Fibroblast of lung (primary cell): ENCODE measurements around the gene NNT. TPM values are rescaled to one million over a fixed set of nuclear protein-coding genes. Genes with fewer than 3 reads are reported as not detected.
A peak's percentile ranks its signal among the peaks of the same experiment; 100 is the strongest.

Experiments
- DNase-seq, 2 donors: peaks; one replicate each; pipeline versions ENCODE4 v3.0.0 to v3.0.0-alpha.2; 2010; ENCODE audit warnings: low read depth in 2 of 2
- H2AFZ ChIP-seq: 2 replicates; pipeline ENCODE4 v1.5.1; 2012; ENCODE audit warnings: low read length, control low read depth, inconsistent platforms
- H3K27ac ChIP-seq: 2 replicates; pipeline ENCODE4 v1.5.1; 2011; ENCODE audit warnings: low read length, control low read depth; ENCODE audit not compliant: insufficient read depth
- H3K27me3 ChIP-seq: 2 replicates; pipeline ENCODE4 v1.5.1; 2011; ENCODE audit warnings: mild to moderate bottlenecking, low read length; ENCODE audit not compliant: control insufficient read depth, insufficient read depth
- H3K36me3 ChIP-seq: 2 replicates; pipeline ENCODE4 v1.5.1; 2011; ENCODE audit warnings: low read length; ENCODE audit not compliant: control insufficient read depth, insufficient read depth
- H3K4me1 ChIP-seq: 2 replicates; pipeline ENCODE4 v1.5.1; 2011; ENCODE audit warnings: low read length; ENCODE audit not compliant: control insufficient read depth, insufficient read depth; ENCODE audit errors: extremely low read depth
- H3K4me2 ChIP-seq: 2 replicates; pipeline ENCODE4 v1.5.1; 2011; ENCODE audit warnings: low read length, control low read depth; ENCODE audit not compliant: insufficient read depth; ENCODE audit errors: extremely low read depth
- H3K4me3 ChIP-seq, 4 experiments: fragments of 200-600 bp in 1 of 4; sonication (generic) in 1 of 4; replicated peaks in 1 of 4; 2 replicates each; pipeline ENCODE4 v1.5.1; 2011 to 2016; ENCODE audit warnings: low read length in 4 of 4, low read depth in 3 of 4, mild to moderate bottlenecking in 3 of 4, control low read depth in 2 of 4, inconsistent platforms in 1 of 4, mixed read lengths in 1 of 4; ENCODE audit not compliant: insufficient read depth in 1 of 4; ENCODE audit errors: control extremely low read depth in 1 of 4
- H3K79me2 ChIP-seq: 2 replicates; pipeline ENCODE4 v1.5.1; 2012; ENCODE audit warnings: mild to moderate bottlenecking, low read length, inconsistent platforms; ENCODE audit not compliant: control insufficient read depth, insufficient read depth
- H3K9ac ChIP-seq: 2 replicates; pipeline ENCODE4 v1.5.1; 2011; ENCODE audit warnings: mild to moderate bottlenecking, low read length, control low read depth; ENCODE audit not compliant: insufficient read depth
- H3K9me3 ChIP-seq: 2 replicates; pipeline ENCODE4 v1.5.1; 2012; ENCODE audit warnings: low read depth, low read length; ENCODE audit not compliant: control insufficient read depth, insufficient read depth
- H4K20me1 ChIP-seq: 2 replicates; pipeline ENCODE4 v1.5.1; 2011; ENCODE audit warnings: low read length; ENCODE audit not compliant: control insufficient read depth, insufficient read depth; ENCODE audit errors: extremely low read depth
- EZH2 ChIP-seq: IDR thresholded peaks from 2 replicates; pipeline ENCODE4 v1.5.1; 2012; ENCODE audit warnings: low read length, control low read depth, mild to moderate bottlenecking; ENCODE audit errors: missing control alignments
- polyA plus RNA-seq, 2 donors: library from polyadenylated mRNA; depleted of rRNA in 1 of 2; stranded (reverse) in 1 of 2; unstranded in 1 of 2; fragments of >200 nt; gene quantifications; 2 replicates each; pipeline ENCODE4 v1.2.1, GENCODE V29; 2011 to 2012; ENCODE audit warnings: missing spikeins in 1 of 2
- total RNA-seq: library from RNA; depleted of rRNA; stranded (reverse); fragments of >200 nt; gene quantifications from 2 replicates; pipeline ENCODE4 v1.2.1, GENCODE V29; 2014
- TF ChIP-seq, protein P1 (sequence below), 2 donors: IDR thresholded peaks in 1 of 2; conservative IDR thresholded peaks in 1 of 2; 1 replicate in 1 of 2; 2 replicates in 1 of 2; pipeline ENCODE4 v1.5.1; 2011 to 2012; ENCODE audit warnings: low read length in 2 of 2, control low read depth in 1 of 2, inconsistent platforms in 1 of 2, low read depth in 1 of 2, mild to moderate bottlenecking in 1 of 2

The NNT gene
- total and polyA plus RNA-seq, 2 donors (not counting 1 experiment from before 2014, with no cell fraction given), result 65.7 to 115 TPM

DNA sequence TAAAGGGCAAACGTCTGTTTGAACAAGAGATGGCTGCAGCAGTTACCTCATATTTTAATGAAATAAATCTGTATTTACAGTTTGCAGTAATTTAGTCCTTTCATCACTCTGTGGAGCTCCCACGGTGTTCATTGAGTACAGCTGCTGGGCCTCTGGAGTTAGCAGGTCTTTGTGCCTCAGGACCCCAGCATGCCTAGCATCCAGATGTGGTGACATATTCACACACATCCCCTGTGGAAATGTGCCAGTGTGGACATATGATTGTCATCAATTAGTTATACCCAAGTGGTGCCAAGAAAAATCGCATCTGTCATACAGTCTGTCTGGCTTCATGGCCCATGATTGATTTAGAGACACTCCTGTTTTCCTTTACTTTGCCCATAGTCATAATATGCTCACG, 77.3 kb downstream of the NNT start:
- DNase-seq, result no peak
- H3K4me2 ChIP-seq, result no peak overlapping the region
- no peaks in the 10 kb centered on the region for H3K9me3 ChIP-seq
- H3K27me3 ChIP-seq, result no peaks in the 10 kb centered on the region
- no peaks in the 10 kb centered on the region for H3K4me1 ChIP-seq
- no peak overlapping the region for H3K4me3 ChIP-seq
- H3K27ac ChIP-seq, result no peak overlapping the region
- no peaks in the 10 kb centered on the region for H3K79me2 ChIP-seq
- H3K9ac ChIP-seq, result no peak overlapping the region
- H2AFZ ChIP-seq, result no peak overlapping the region
- no peaks in the 10 kb centered on the region for H3K36me3 ChIP-seq
- H4K20me1 ChIP-seq, result no peaks in the 10 kb centered on the region
- TF ChIP-seq, protein P1, sequence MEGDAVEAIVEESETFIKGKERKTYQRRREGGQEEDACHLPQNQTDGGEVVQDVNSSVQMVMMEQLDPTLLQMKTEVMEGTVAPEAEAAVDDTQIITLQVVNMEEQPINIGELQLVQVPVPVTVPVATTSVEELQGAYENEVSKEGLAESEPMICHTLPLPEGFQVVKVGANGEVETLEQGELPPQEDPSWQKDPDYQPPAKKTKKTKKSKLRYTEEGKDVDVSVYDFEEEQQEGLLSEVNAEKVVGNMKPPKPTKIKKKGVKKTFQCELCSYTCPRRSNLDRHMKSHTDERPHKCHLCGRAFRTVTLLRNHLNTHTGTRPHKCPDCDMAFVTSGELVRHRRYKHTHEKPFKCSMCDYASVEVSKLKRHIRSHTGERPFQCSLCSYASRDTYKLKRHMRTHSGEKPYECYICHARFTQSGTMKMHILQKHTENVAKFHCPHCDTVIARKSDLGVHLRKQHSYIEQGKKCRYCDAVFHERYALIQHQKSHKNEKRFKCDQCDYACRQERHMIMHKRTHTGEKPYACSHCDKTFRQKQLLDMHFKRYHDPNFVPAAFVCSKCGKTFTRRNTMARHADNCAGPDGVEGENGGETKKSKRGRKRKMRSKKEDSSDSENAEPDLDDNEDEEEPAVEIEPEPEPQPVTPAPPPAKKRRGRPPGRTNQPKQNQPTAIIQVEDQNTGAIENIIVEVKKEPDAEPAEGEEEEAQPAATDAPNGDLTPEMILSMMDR (conservative IDR thresholded peaks at IDR 0.05 in 1 of 2, IDR thresholded peaks at IDR 0.05 in 1 of 2; ENCODE audit: low read depth in 1 of 2, low read length in 2 of 2), result no peak
- TF ChIP-seq EZH2, result no peak

DNA sequence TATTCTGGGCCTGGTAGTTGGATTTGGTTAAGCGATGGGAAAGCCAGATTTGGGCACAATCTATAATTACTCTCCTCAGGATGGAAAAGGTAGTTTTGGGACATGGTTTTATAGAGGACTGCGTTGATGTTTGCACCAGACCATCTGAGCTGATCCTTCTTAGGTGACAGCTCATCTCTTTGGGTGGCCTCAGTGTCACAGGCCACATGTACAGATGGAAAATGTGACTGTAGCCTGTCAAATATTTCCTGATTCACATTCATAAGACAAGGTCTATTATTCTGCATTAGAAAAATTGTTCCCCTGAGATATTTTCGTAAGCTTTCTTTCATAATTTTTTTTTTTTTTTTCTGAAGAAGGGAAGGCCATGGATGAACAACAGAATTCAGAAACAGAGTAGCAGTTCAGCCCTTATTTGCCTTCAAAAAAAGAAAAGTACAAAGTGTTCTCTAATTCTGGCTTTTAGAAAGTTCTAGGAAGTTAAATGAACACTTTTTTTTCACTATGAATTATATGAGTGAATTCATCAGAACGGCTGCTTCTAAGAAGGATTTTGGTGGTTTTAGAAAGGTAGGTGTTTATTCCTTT, 81.0 kb downstream of the NNT start:
- no peaks in the 10 kb centered on the region for H3K36me3 ChIP-seq
- H3K9ac ChIP-seq, result no peak overlapping the region
- no peak overlapping the region for H3K27ac ChIP-seq
- TF ChIP-seq EZH2, result no peak
- TF ChIP-seq, protein P1 (conservative IDR thresholded peaks at IDR 0.05 in 1 of 2, IDR thresholded peaks at IDR 0.05 in 1 of 2; ENCODE audit: low read depth in 1 of 2, low read length in 2 of 2), result no peak
- H3K27me3 ChIP-seq, result no peaks in the 10 kb centered on the region
- H3K4me1 ChIP-seq, result peaks cover 2% of the 10 kb centered on the region
- no peak for DNase-seq
- no peaks in the 10 kb centered on the region for H3K79me2 ChIP-seq
- no peaks in the 10 kb centered on the region for H4K20me1 ChIP-seq
- no peak overlapping the region for H3K4me3 ChIP-seq
- no peaks in the 10 kb centered on the region for H3K9me3 ChIP-seq
- H2AFZ ChIP-seq, result no peak overlapping the region
- no peak overlapping the region for H3K4me2 ChIP-seq

DNA sequence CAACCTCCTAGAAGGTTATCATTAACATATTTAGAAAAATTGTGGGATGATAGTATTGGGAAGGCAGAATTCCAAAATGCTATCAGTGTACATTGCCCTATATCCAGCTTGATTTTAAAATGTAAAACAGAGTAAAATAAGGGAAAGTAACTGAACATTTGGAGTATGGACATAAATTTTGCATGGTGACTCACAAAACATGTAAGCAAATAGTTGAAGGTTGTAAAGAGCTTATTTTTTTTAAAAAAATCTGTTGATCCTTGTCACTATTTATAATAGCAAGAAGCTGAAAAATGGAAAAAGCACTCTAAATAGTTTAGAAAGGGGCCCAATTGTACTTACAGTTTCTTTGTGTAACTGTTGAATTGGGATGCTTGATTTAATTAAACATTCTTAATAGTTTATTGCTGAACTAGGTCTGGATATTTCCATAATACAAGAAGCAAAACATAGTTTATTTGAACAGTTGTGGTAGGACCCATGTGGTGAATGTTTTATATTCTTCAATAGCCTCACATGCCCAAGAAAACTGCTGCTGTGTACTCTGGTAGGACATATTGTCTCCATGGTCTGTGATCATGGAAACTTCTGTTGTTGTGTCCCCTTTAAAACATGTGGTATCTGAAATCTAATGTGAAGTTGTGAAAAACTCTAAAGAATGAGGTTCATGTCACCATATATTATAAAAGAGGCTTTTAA, 82.4 kb downstream of the NNT start:
- Histone ChIP-seq H2AFZ (no peak overlapping the region), H3K9ac (no peak overlapping the region), H3K4me3 (no peak overlapping the region), H3K9me3 (no peaks in the 10 kb centered on the region), H3K79me2 (no peaks in the 10 kb centered on the region), H3K27me3 (no peaks in the 10 kb centered on the region), H3K4me2 (no peak overlapping the region), H3K27ac (no peak overlapping the region), H4K20me1 (no peaks in the 10 kb centered on the region), H3K36me3 (no peaks in the 10 kb centered on the region), H3K4me1 (peaks cover 2% of the 10 kb centered on the region)
- DNase-seq, result peak; percentile 5 to 63
- no peak for TF ChIP-seq EZH2
- TF ChIP-seq, protein P1 (conservative IDR thresholded peaks at IDR 0.05 in 1 of 2, IDR thresholded peaks at IDR 0.05 in 1 of 2; ENCODE audit: low read depth in 1 of 2, low read length in 2 of 2), result no peak
